CD14-positive monocyte (primary cell): ENCODE measurements around the gene DEGS1. TPM values are rescaled to one million over a fixed set of nuclear protein-coding genes. Genes with fewer than 3 reads are reported as not detected.
A peak's percentile ranks its signal among the peaks of the same experiment; 100 is the strongest.

Experiments
- DNase-seq, 3 donors: peaks; one replicate each; pipeline ENCODE4 v3.0.0-alpha.2; 2011 to 2022
- H2AFZ ChIP-seq: 2 replicates; pipeline ENCODE4 v1.6.0; 2012; ENCODE audit warnings: mild to moderate bottlenecking, low read depth, low read length, inconsistent platforms; ENCODE audit not compliant: insufficient read depth, poor library complexity, severe bottlenecking
- H3K27ac ChIP-seq, 2 donors: 1 replicate in 1 of 2; 2 replicates in 1 of 2; pipeline ENCODE4 v1.5.1; 2012 to 2013; ENCODE audit warnings: low read length in 2 of 2, control low read depth in 1 of 2, inconsistent platforms in 1 of 2, low read depth in 1 of 2, mild to moderate bottlenecking in 1 of 2
- H3K27me3 ChIP-seq, 2 donors: one replicate each; pipeline versions ENCODE4 v1.6.0 to v1.6.1; 2011 to 2013; ENCODE audit warnings: low read length in 2 of 2; ENCODE audit not compliant: control insufficient read depth in 2 of 2, insufficient read depth in 2 of 2
- H3K36me3 ChIP-seq, 2 donors: replicated peaks in 1 of 2; 1 replicate in 1 of 2; 2 replicates in 1 of 2; pipeline versions ENCODE4 v1.5.1 to v1.6.1; 2012 to 2013; ENCODE audit warnings: low read length in 2 of 2, control low read depth in 1 of 2, inconsistent platforms in 1 of 2, mild to moderate bottlenecking in 1 of 2; ENCODE audit not compliant: insufficient read depth in 2 of 2, control insufficient read depth in 1 of 2
- H3K4me1 ChIP-seq, 2 donors: 1 replicate in 1 of 2; 2 replicates in 1 of 2; pipeline versions ENCODE4 v1.5.1 to v1.6.1; 2012 to 2013; ENCODE audit warnings: low read length in 2 of 2, control low read depth in 1 of 2, inconsistent platforms in 1 of 2, mild to moderate bottlenecking in 1 of 2, moderate library complexity in 1 of 2; ENCODE audit not compliant: insufficient read depth in 2 of 2, control insufficient read depth in 1 of 2
- H3K4me2 ChIP-seq: replicated peaks from 2 replicates; pipeline ENCODE3; 2012; ENCODE audit warnings: low read length, moderate library complexity, mild to moderate bottlenecking; ENCODE audit not compliant: poor library complexity, severe bottlenecking; ENCODE audit errors: extremely low read depth
- H3K4me3 ChIP-seq, 3 experiments: fragments of 200-600 bp in 1 of 3; sonication (generic) in 1 of 3; replicated peaks in 1 of 3; 1 replicate in 2 of 3; 2 replicates in 1 of 3; pipeline ENCODE4 v1.5.1; 2011 to 2013; ENCODE audit warnings: low read length in 3 of 3, mild to moderate bottlenecking in 3 of 3, control low read depth in 2 of 3, low read depth in 2 of 3, inconsistent platforms in 1 of 3, moderate library complexity in 1 of 3
- H3K79me2 ChIP-seq: 2 replicates; pipeline ENCODE4 v1.6.0; 2012; ENCODE audit warnings: mild to moderate bottlenecking, control low read depth, inconsistent platforms, low read length, moderate library complexity; ENCODE audit not compliant: insufficient read depth
- H3K9ac ChIP-seq: 2 replicates; pipeline ENCODE4 v1.6.0; 2017; ENCODE audit warnings: low read length, mild to moderate bottlenecking; ENCODE audit not compliant: insufficient read depth, poor library complexity, severe bottlenecking
- H3K9me3 ChIP-seq, 2 donors: replicated peaks in 1 of 2; 1 replicate in 1 of 2; 2 replicates in 1 of 2; pipeline versions ENCODE4 v1.5.1 to v1.6.1; 2012 to 2013; ENCODE audit warnings: low read length in 2 of 2, control low read depth in 1 of 2; ENCODE audit not compliant: control insufficient read depth in 1 of 2, insufficient read depth in 1 of 2
- H4K20me1 ChIP-seq: 2 replicates; pipeline ENCODE4 v1.6.0; 2012; ENCODE audit warnings: mild to moderate bottlenecking, low read length, control low read depth, moderate library complexity; ENCODE audit not compliant: insufficient read depth
- H3K27ac Mint-ChIP-seq, 7 donors: one replicate each; pipeline ENCODE4 v1.8.0; 2020; ENCODE audit warnings: mild to moderate bottlenecking in 7 of 7, mixed read lengths in 7 of 7, moderate library complexity in 6 of 7, inconsistent platforms in 2 of 7
- H3K27me3 Mint-ChIP-seq, 3 donors: one replicate each; pipeline ENCODE4 v1.8.0; 2021 to 2022; ENCODE audit warnings: low read depth in 3 of 3, mild to moderate bottlenecking in 3 of 3, mixed read lengths in 3 of 3, moderate library complexity in 3 of 3, inconsistent platforms in 1 of 3
- H3K36me3 Mint-ChIP-seq, 2 donors: one replicate each; pipeline ENCODE4 v1.8.0; 2020; ENCODE audit warnings: mixed read lengths in 2 of 2, inconsistent platforms in 1 of 2, mild to moderate bottlenecking in 1 of 2
- H3K4me1 Mint-ChIP-seq: one replicate; pipeline ENCODE4 v1.8.0; 2020; ENCODE audit warnings: mild to moderate bottlenecking, mixed read lengths
- H3K4me3 Mint-ChIP-seq, 2 donors: one replicate each; pipeline ENCODE4 v1.8.0; 2020; ENCODE audit warnings: mild to moderate bottlenecking in 2 of 2, mixed read lengths in 2 of 2, moderate library complexity in 1 of 2
- H3K9me3 Mint-ChIP-seq, 7 donors: one replicate each; pipeline ENCODE4 v1.8.0; 2020 to 2022; ENCODE audit warnings: mixed read lengths in 7 of 7, mild to moderate bottlenecking in 6 of 7, moderate library complexity in 6 of 7, inconsistent platforms in 2 of 7
- WGBS: methylation state at CpG from one replicate; pipeline ENCODE4 v1.1.5; 2013; ENCODE audit warnings: missing lambda C conversion rate; ENCODE audit not compliant: insufficient coverage; 5-methylcytosine and 5-hydroxymethylcytosine counted together
- intact Hi-C, 2 donors: fragments of 100-400 bp; cut with micrococcal nuclease; formaldehyde crosslinking; loops; one replicate each; pipeline versions ENCODE4 v1.15.0 to v1.15.1; 2023
- polyA plus RNA-seq, 3 donors: library from polyadenylated mRNA; depleted of rRNA in 1 of 3; unstranded in 2 of 3; stranded (reverse) in 1 of 3; fragments of 300-500 nt in 2 of 3; fragments of >200 nt in 1 of 3; fragmentation: Illumina TruSeq in 2 of 3; gene quantifications; 1 replicate in 2 of 3; 2 replicates in 1 of 3; pipeline ENCODE4 v1.2.3, GENCODE V29; 2012 to 2021
- TF ChIP-seq, protein P1 (sequence below): fragments of 200-600 bp; IDR thresholded peaks from one replicate; pipeline ENCODE4 v1.8.0; 2022; ENCODE audit warnings: antibody characterized with exemption, mild to moderate bottlenecking

The DEGS1 gene
- polyA plus RNA-seq, 3 donors = 35.0 to 137 (median 118) TPM

DNA sequence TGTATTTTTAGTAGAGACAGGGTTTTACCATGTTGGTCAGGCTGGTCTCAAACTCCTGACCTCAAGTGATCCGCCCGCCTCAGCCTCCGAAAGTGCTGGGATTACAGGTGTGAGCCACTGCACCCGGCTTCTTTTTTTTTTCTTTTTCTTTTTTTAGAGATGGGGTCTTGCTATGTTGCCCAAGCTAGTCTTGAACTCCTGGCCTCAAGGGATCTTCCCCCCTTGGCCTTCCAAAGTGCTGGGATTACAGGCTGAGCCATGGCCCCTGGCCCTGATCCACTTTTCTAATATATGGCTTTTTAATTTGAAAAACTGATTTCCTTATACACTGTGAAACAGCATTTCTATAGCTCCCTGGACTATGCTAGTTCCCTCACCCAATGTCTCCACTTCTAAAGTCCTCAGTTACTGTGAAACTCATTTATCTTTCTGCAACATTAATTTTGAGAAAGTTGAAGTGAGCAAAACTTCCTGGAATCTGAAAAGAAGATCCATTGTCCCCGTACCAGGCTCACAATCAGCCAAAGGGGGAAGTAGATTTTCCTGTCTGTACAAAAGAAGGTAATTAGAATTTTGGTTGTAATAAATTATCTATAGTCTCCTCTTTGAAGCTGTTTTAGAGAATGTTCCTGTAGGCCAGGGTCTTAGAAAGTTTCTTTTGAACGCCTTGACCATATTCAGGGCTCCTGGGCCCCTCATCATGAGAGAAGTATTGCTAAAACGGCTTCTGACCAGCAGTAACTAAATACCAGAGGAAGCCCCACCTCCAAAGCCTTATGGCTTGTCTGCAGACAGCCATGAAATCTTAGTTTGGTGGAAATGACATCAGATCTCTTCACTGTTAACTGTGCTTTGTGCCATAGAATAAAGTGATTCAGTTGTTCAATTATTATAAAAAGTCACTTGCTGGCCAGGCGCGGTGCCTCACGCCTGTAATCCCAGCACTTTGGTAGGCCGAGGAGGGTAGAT is 34.9 kb downstream of the DEGS1 start:
- no peaks in the 10 kb centered on the region for H3K9me3 Mint-ChIP-seq
- Histone ChIP-seq H4K20me1 (no peaks in the 10 kb centered on the region), H2AFZ (peak overlapping the region; percentile 63), H3K9ac (no peak overlapping the region), H3K4me1 (peaks cover 14 to 17% of the 10 kb centered on the region in 2 donors), H3K9me3 (no peaks in the 10 kb centered on the region), H3K36me3 (no peaks in the 10 kb centered on the region), H3K4me2 (no peak overlapping the region), H3K4me3 (no peak overlapping the region), H3K79me2 (no peaks in the 10 kb centered on the region), H3K27me3 (no peaks in the 10 kb centered on the region), H3K27ac (peak overlapping the region in 1 of 2 donors; percentile 27)
- intact Hi-C loops = loop anchor here in 1 of 2 donors (5.0 kb wide), 1 partner anchor 36 kb away; the partner anchor contains the start of gene DEGS1
- WGBS = 72% methylated on average over 6 of the region's 11 CpGs
- H3K27ac Mint-ChIP-seq = peak overlapping the region in 4 of 7 donors; percentile 1 to 71 (median 44)
- TF ChIP-seq, protein P1, sequence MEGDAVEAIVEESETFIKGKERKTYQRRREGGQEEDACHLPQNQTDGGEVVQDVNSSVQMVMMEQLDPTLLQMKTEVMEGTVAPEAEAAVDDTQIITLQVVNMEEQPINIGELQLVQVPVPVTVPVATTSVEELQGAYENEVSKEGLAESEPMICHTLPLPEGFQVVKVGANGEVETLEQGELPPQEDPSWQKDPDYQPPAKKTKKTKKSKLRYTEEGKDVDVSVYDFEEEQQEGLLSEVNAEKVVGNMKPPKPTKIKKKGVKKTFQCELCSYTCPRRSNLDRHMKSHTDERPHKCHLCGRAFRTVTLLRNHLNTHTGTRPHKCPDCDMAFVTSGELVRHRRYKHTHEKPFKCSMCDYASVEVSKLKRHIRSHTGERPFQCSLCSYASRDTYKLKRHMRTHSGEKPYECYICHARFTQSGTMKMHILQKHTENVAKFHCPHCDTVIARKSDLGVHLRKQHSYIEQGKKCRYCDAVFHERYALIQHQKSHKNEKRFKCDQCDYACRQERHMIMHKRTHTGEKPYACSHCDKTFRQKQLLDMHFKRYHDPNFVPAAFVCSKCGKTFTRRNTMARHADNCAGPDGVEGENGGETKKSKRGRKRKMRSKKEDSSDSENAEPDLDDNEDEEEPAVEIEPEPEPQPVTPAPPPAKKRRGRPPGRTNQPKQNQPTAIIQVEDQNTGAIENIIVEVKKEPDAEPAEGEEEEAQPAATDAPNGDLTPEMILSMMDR = no peak
- H3K4me1 Mint-ChIP-seq = peaks cover 12% of the 10 kb centered on the region
- peaks cover 0 to 2% (median 0%) of the 10 kb centered on the region in 3 donors for H3K27me3 Mint-ChIP-seq
- H3K4me3 Mint-ChIP-seq = no peak overlapping the region
- no peaks in the 10 kb centered on the region for H3K36me3 Mint-ChIP-seq
- peak in 2 of 3 donors; percentile 12 to 21 for DNase-seq

DNA sequence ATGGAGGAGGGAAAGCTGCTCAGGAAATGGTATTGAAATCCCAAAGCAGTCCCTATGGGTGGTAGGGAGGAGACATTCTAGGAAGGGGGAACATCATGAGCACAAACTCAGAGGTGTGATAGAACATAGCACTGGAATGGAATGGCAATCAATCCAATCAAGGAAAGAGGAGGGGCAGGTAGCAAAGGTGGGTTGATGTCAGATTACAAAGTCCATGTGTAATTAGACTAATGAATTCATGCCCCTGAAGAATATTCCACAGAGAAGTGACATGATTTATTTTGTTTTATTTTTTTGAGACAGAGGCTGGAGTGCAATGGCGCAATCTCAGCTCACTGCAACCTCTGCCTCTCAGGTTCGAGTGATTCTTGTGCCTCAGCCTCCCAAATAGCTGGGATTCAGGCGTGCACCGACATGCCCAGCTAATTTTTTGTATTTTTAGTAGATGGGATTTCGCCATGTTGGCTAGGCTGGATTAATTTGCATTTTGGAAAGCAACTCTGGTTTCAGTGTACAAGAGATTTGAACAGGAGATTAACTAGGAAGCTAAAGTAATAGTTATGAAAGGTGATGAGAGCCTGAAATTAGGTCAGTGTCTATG is 36.1 kb downstream of the DEGS1 start:
- Histone ChIP-seq H3K4me1 (peaks cover 10 to 11% of the 10 kb centered on the region in 2 donors), H3K36me3 (no peaks in the 10 kb centered on the region), H3K9ac (no peak overlapping the region), H3K79me2 (no peaks in the 10 kb centered on the region), H3K4me2 (no peak overlapping the region), H2AFZ (no peak overlapping the region), H3K4me3 (no peak overlapping the region), H3K27ac (no peak overlapping the region), H4K20me1 (no peaks in the 10 kb centered on the region), H3K9me3 (no peaks in the 10 kb centered on the region), H3K27me3 (no peaks in the 10 kb centered on the region)
- intact Hi-C loops = loop anchor here in 1 of 2 donors (5.0 kb wide), 1 partner anchor 37 kb away; the partner anchor contains the start of gene DEGS1
- no peak for DNase-seq
- Mint-ChIP-seq H3K4me3 (no peak overlapping the region), H3K36me3 (no peaks in the 10 kb centered on the region), H3K27me3 (no peaks in the 10 kb centered on the region), H3K9me3 (no peaks in the 10 kb centered on the region), H3K4me1 (peaks cover 7% of the 10 kb centered on the region), H3K27ac (peak overlapping the region in 1 of 7 donors; percentile 9)
- TF ChIP-seq, protein P1 = no peak
- WGBS = 90% methylated on average over 5 of the region's 5 CpGs
